ENCODE results near the gene ITGB6.

DNA sequence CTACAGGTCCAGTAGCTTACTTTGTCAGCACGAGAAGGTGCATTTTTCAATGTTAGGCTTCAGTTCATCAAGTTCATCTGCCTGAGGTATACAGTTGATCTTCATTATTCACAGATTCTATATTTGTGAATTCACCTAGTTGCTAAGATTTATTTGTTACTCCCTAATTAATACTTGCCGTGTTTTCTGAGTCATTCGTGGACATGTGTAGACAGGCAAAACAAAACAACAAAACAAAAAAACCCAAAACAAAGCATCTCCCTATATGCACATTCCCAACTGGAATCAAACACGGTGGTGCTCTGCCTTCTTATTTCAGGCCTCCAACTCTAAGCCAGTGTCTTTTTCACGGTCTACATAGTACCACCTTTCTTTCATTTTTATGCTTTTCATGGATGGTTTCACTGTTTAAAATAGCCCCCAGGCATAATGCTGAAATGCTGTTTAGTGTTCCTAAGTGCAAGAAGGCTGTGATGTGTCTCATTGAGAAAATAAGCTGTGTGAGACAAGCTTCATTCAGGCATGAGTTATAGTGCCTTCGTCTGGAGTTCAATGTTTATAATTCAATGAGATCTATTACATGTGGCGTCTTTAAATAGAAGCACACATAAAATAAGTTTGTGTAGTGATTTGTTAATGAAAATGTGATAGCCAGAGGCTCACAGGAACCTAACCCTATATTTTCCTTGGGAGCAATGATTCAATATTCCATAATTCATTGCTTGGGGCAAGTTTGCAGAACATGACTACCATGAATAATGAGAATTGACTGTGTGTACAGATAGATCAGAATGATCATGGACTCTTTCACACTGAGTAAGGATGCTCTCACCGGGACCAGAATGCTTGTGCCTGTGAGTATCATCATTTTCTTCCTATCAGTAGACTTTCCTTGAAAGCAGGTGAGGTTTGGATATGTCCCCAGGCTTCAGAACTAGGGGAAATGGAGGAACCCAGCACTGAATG lies 24.6 kb downstream of the ITGB6 start:
- no peak for TF ChIP-seq POLR2A (IDR thresholded peaks at IDR 0.05)
- TF ChIP-seq, protein P1, sequence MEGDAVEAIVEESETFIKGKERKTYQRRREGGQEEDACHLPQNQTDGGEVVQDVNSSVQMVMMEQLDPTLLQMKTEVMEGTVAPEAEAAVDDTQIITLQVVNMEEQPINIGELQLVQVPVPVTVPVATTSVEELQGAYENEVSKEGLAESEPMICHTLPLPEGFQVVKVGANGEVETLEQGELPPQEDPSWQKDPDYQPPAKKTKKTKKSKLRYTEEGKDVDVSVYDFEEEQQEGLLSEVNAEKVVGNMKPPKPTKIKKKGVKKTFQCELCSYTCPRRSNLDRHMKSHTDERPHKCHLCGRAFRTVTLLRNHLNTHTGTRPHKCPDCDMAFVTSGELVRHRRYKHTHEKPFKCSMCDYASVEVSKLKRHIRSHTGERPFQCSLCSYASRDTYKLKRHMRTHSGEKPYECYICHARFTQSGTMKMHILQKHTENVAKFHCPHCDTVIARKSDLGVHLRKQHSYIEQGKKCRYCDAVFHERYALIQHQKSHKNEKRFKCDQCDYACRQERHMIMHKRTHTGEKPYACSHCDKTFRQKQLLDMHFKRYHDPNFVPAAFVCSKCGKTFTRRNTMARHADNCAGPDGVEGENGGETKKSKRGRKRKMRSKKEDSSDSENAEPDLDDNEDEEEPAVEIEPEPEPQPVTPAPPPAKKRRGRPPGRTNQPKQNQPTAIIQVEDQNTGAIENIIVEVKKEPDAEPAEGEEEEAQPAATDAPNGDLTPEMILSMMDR (IDR thresholded peaks at IDR 0.05): no peak
